Adrenal gland (tissue), 12 donors: ENCODE measurements around the gene ZNF726. TPM values are rescaled to one million over a fixed set of nuclear protein-coding genes. Genes with fewer than 3 reads are reported as not detected.
"Not testable (repeated sequence)": the region's sequence is repeated elsewhere in the genome, so short reads cannot be mapped to it uniquely, and the experiment has no call there.

Source experiments
- DNase-seq, 7 donors: peaks; one replicate each; pipeline ENCODE4 v3.0.0-alpha.2; 2019 to 2020
- H3K27ac ChIP-seq, 5 donors: fragments of 200-600 bp; sonication (generic) in 4 of 5; 1 replicate in 3 of 5; 2 replicates in 2 of 5; pipeline versions ENCODE4 v1.5.1 to v1.8.0; 2016 to 2020; ENCODE audit warnings: mild to moderate bottlenecking in 1 of 5
- H3K27me3 ChIP-seq: fragments of 200-600 bp; 2 replicates; pipeline ENCODE4 v1.8.0; 2021
- H3K36me3 ChIP-seq, 2 donors: fragments of 200-600 bp; replicated peaks in 1 of 2; 1 replicate in 1 of 2; 2 replicates in 1 of 2; pipeline versions ENCODE4 v1.5.1 to v1.8.0; 2018 to 2022
- H3K4me1 ChIP-seq, 2 donors: fragments of 200-600 bp; replicated peaks in 1 of 2; 1 replicate in 1 of 2; 2 replicates in 1 of 2; pipeline versions ENCODE4 v1.5.1 to v1.8.0; 2018 to 2021
- H3K4me3 ChIP-seq, 4 donors: fragments of 200-600 bp; sonication (generic) in 3 of 4; one replicate each; pipeline ENCODE4 v1.5.1; 2016 to 2018
- H3K9me3 ChIP-seq, 3 donors: fragments of 200-600 bp; sonication (generic) in 1 of 3; replicated peaks in 1 of 3; 1 replicate in 2 of 3; 2 replicates in 1 of 3; pipeline versions ENCODE4 v1.5.1 to v1.8.0; 2016 to 2021
- CTCF ChIP-seq, 6 experiments: fragments of 450-650 bp in 4 of 6; fragments of 200-600 bp in 2 of 6; sonication (generic) in 1 of 6; IDR thresholded peaks; 1 replicate in 5 of 6; 2 replicates in 1 of 6; pipeline versions ENCODE4 v1.5.1 to v1.8.0; 2016 to 2021; ENCODE audit warnings: antibody characterized with exemption in 6 of 6, mild to moderate bottlenecking in 2 of 6, moderate library complexity in 1 of 6
- POLR2A ChIP-seq, 2 donors: fragments of 450-650 bp; IDR thresholded peaks; one replicate each; pipeline ENCODE4 v1.6.1; 2017; ENCODE audit warnings: antibody characterized with exemption in 2 of 2, mild to moderate bottlenecking in 2 of 2, moderate library complexity in 1 of 2
- whole genome bisulfite sequencing, 4 donors: extraction: QIAGEN DNeasy Blood & Tissue Kit in 2 of 4; methylation state at CpG; one replicate each; pipeline versions ENCODE4 v1.1.5 to v1.1.7; 2013 to 2017; 5-methylcytosine and 5-hydroxymethylcytosine counted together
- intact Hi-C, 2 donors: fragments of 100-400 bp; cut with DNase I; formaldehyde crosslinking; loops; one replicate each; pipeline versions ENCODE4 v1.14.1 to v1.15.0; 2022 to 2023
- polyA plus RNA-seq, 3 donors: library from polyadenylated mRNA; stranded (reverse); fragments of 200-250 nt in 2 of 3; fragments of 350-450 nt in 1 of 3; fragmentation: Illumina TruSeq in 1 of 3; extraction: RNeasy Lipid Tissue Mini Kit (QIAGEN cat#74804) in 1 of 3; gene quantifications; one replicate each; pipeline ENCODE4 v1.2.3, GENCODE V29; 2013 to 2014
- total RNA-seq, 9 donors: library from RNA; depleted of rRNA in 4 of 9; stranded (reverse); fragments of >200 nt in 4 of 9; fragments of 120-200 nt in 1 of 9; fragmentation: NEBNext Ultra II Directional in 1 of 9; extraction: Animal tissue kit (Norgen Biotek cat#: 25700) in 1 of 9; gene quantifications; one replicate each; pipeline versions ENCODE4 v1.1.0 to v1.2.4, GENCODE V29; 2013 to 2023
- donor health status: healthy with polysubstance abuse.
- donor health status: Bipolar disorder and iron deficiency.
- donor health status: DM: yes; HTN: yes; CAD: no.
- donor health status: DM: no; HTN: no; CAD: no.
- donor health status: DM: no; HTN: no; CAD: no.
- donor health status: DM: yes; HTN: yes; CAD: no.

The ZNF726 gene
- total and polyA plus RNA-seq, 12 donors: 0.36 to 7.3 (median 0.76) TPM; not detected in 1

- no peaks in the 10 kb centered on the region for H3K4me1 ChIP-seq
- H3K36me3 ChIP-seq: no peaks in the 10 kb centered on the region
- H3K4me3 ChIP-seq: no peak overlapping the region
- peak in 1 of 7 donors; percentile 4 for DNase-seq
- no peaks in the 10 kb centered on the region for H3K9me3 ChIP-seq
- intact Hi-C loops: no loop called here
- no peaks in the 10 kb centered on the region for H3K27me3 ChIP-seq
- no peak overlapping the region for H3K27ac ChIP-seq
- whole genome bisulfite sequencing, 4 donors: 61 to 73% (median 67%) methylated on average over 15 of the region's 15 CpGs
- TF ChIP-seq CTCF (IDR thresholded peaks at IDR 0.05) (no peak), POLR2A (IDR thresholded peaks at IDR 0.05) (no peak)
These were observed 43.1 kb downstream of the ZNF726 start for GRCh38 chr19:23957660-23958281.

GRCh38 chr19:23963396-23963795, 48.7 kb downstream of the ZNF726 start:
- DNase-seq, H3K9me3 ChIP-seq, H3K27me3 ChIP-seq, H3K4me3 ChIP-seq, H3K4me1 ChIP-seq, intact Hi-C loops, H3K27ac ChIP-seq, H3K36me3 ChIP-seq: not testable (repeated sequence)
- WGBS, 4 donors: 91 to 93% (median 91%) methylated on average over 15 to 20 of the region's 20 CpGs

- H3K4me1 ChIP-seq, H3K27me3 ChIP-seq, DNase-seq, H3K27ac ChIP-seq, H3K9me3 ChIP-seq, H3K4me3 ChIP-seq, intact Hi-C loops, H3K36me3 ChIP-seq: not testable (repeated sequence)
- WGBS, 4 donors: 92 to 100% (median 98%) methylated on average over 7 to 25 of the region's 25 CpGs
These were observed 49.2 kb downstream of the ZNF726 start for GRCh38 chr19:23963881-23964280.

- H3K27ac ChIP-seq, H3K4me3 ChIP-seq, intact Hi-C loops, H3K27me3 ChIP-seq, H3K4me1 ChIP-seq, DNase-seq, H3K9me3 ChIP-seq, H3K36me3 ChIP-seq: not testable (repeated sequence)
- 95 to 100% (median 96%) methylated on average over 3 to 25 of the region's 26 CpGs for WGBS, 4 donors
These were observed 49.6 kb downstream of the ZNF726 start for GRCh38 chr19:23964334-23964733.

- TF ChIP-seq CTCF (IDR thresholded peaks at IDR 0.05) (no peak), POLR2A (IDR thresholded peaks at IDR 0.05) (no peak)
- no peaks in the 10 kb centered on the region for H3K4me1 ChIP-seq
- peaks cover 7% of the 10 kb centered on the region for H3K27me3 ChIP-seq
- H3K27ac ChIP-seq: no peak overlapping the region
- WGBS, 4 donors: 72 to 80% (median 75%) methylated on average over 2 of the region's 2 CpGs
- no peak overlapping the region for H3K4me3 ChIP-seq
- intact Hi-C loops: loop anchor here in 1 of 2 donors (5.0 kb wide), 1 partner anchor 97 kb away; no protein-coding TSS in a partner anchor
- no peaks in the 10 kb centered on the region for H3K36me3 ChIP-seq
- H3K9me3 ChIP-seq: no peaks in the 10 kb centered on the region
- no peak for DNase-seq
These were observed 54.9 kb downstream of the ZNF726 start for GRCh38 chr19:23969630-23970029.

- no peaks in the 10 kb centered on the region for H3K4me1 ChIP-seq
- no peak for DNase-seq
- H3K36me3 ChIP-seq: no peaks in the 10 kb centered on the region
- intact Hi-C loops: no loop called here
- H3K27ac ChIP-seq: no peak overlapping the region
- no peaks in the 10 kb centered on the region for H3K9me3 ChIP-seq
- TF ChIP-seq CTCF (IDR thresholded peaks at IDR 0.05) (no peak), POLR2A (IDR thresholded peaks at IDR 0.05) (no peak)
- no peak overlapping the region for H3K4me3 ChIP-seq
- H3K27me3 ChIP-seq: peaks cover 7% of the 10 kb centered on the region
- 2 to 5% (median 3%) methylated on average over 22 to 32 of the region's 32 CpGs for WGBS, 4 donors
These were observed 56.9 kb downstream of the ZNF726 start for GRCh38 chr19:23971598-23971997.
